Sigmoid colon (tissue), 4 donors: ENCODE results near the gene ITLN1.
"Not testable (repeated sequence)": the region's sequence is repeated elsewhere in the genome, so short reads cannot be mapped to it uniquely, and the experiment has no call there.

Experiments
- CTCF ChIP-seq, 4 experiments: fragments of 450-650 bp in 3 of 4; fragments of 200-600 bp in 1 of 4; IDR thresholded peaks; one replicate each; pipeline ENCODE4 v1.5.1; 2016 to 2019; ENCODE audit warnings: antibody characterized with exemption in 4 of 4, mild to moderate bottlenecking in 3 of 4, moderate library complexity in 2 of 4
- EP300 ChIP-seq, 4 donors: sonication (generic); formaldehyde crosslinking; IDR thresholded peaks; one replicate each; pipeline ENCODE4 v1.6.1; 2017; ENCODE audit warnings: antibody characterized with exemption in 4 of 4
- POLR2A ChIP-seq, 2 donors: fragments of 450-650 bp; IDR thresholded peaks; one replicate each; pipeline ENCODE4 v1.6.1; 2016; ENCODE audit warnings: antibody characterized with exemption in 2 of 2, mild to moderate bottlenecking in 2 of 2, moderate library complexity in 2 of 2
- POLR2AphosphoS5 ChIP-seq, 4 donors: sonication (generic); formaldehyde crosslinking; IDR thresholded peaks; one replicate each; pipeline ENCODE4 v1.6.1; 2017; ENCODE audit warnings: antibody characterized with exemption in 4 of 4

- TF ChIP-seq CTCF, EP300, POLR2AphosphoS5, POLR2A (IDR thresholded peaks at IDR 0.05): not testable (repeated sequence)
These were observed 17.3 kb upstream of the ITLN1 start for GRCh38 chr1:160902251-160902650.
